Endothelial cell of umbilical vein (primary cell): ENCODE data around the gene CARD14. TPM values are rescaled to one million over a fixed set of nuclear protein-coding genes. Genes with fewer than 3 reads are reported as not detected.

Source experiments
- BruUV-seq: library from RNA; stranded (reverse); fragments of 400-500 nt; replicated peaks from 2 replicates; lab custom pipeline; 2021; lab: Mats Ljungman, UMichigan
- CTCF ChIA-PET: fragments of 300-600, 350-600 bp; sonication (Branson Sonifier 250); formaldehyde crosslinking; loops from one replicate; lab custom pipeline; 2021; ENCODE audit warnings: antibody characterized with exemption, inconsistent platforms; lab: Charles Lee
- POLR2A ChIA-PET: fragments of 300-600, 350-600 bp; sonication (Branson Sonifier 250); formaldehyde crosslinking; loops from one replicate; lab custom pipeline; 2021; ENCODE audit warnings: antibody characterized with exemption, inconsistent platforms; lab: Charles Lee
- DNase-seq: peaks from one replicate; pipeline ENCODE4 v3.0.0-alpha.2; 2011; ENCODE audit warnings: low read depth, low spot score
- FAIRE-seq: peaks from 2 replicates; lab custom pipeline; 2011; peaks lifted over from hg19 to GRCh38; lab: Jason Lieb, UNC
- H2AFZ ChIP-seq: 2 replicates; pipeline ENCODE4 v1.6.0; 2012; ENCODE audit warnings: low read depth, low read length, control low read depth, inconsistent platforms
- H3K27ac ChIP-seq: 2 replicates; pipeline ENCODE4 v1.5.1; 2011; ENCODE audit warnings: low read depth, mild to moderate bottlenecking, control low read depth, low read length, moderate library complexity; ENCODE audit not compliant: insufficient read depth
- H3K27me3 ChIP-seq, 2 experiments: 2 replicates each; pipeline versions ENCODE4 v1.6.0 to v1.6.1; 2011; ENCODE audit warnings: low read length in 2 of 2, mixed read lengths in 1 of 2; ENCODE audit not compliant: control insufficient read depth in 2 of 2, insufficient read depth in 2 of 2
- H3K36me3 ChIP-seq, 2 experiments: 2 replicates in 1 of 2; 3 replicates in 1 of 2; pipeline ENCODE4 v1.5.1; 2011; ENCODE audit warnings: low read length in 2 of 2, mild to moderate bottlenecking in 1 of 2, moderate library complexity in 1 of 2; ENCODE audit not compliant: control insufficient read depth in 2 of 2, insufficient read depth in 2 of 2; ENCODE audit errors: extremely low read depth in 1 of 2
- H3K4me1 ChIP-seq: 3 replicates; pipeline ENCODE4 v1.5.1; 2011; ENCODE audit warnings: mild to moderate bottlenecking, low read length; ENCODE audit not compliant: control insufficient read depth, insufficient read depth; ENCODE audit errors: extremely low read depth
- H3K4me2 ChIP-seq: 2 replicates; pipeline ENCODE4 v1.6.1; 2011; ENCODE audit warnings: low read length, control low read depth, mixed read lengths; ENCODE audit not compliant: insufficient read depth
- H3K4me3 ChIP-seq, 3 experiments: fragments of 200-600 bp in 1 of 3; sonication (generic), shearing (Covaris generic) in 1 of 3; replicated peaks in 1 of 3; 2 replicates each; pipeline ENCODE4 v1.5.1; 2011 to 2016; ENCODE audit warnings: control low read depth in 3 of 3, low read length in 3 of 3, mild to moderate bottlenecking in 2 of 3, inconsistent platforms in 1 of 3, low read depth in 1 of 3, moderate library complexity in 1 of 3; ENCODE audit not compliant: insufficient read depth in 1 of 3
- H3K79me2 ChIP-seq: 2 replicates; pipeline ENCODE4 v1.6.0; 2012; ENCODE audit warnings: low read length, inconsistent platforms; ENCODE audit not compliant: control insufficient read depth, insufficient read depth
- H3K9ac ChIP-seq: replicated peaks from 2 replicates; pipeline ENCODE3; 2011; ENCODE audit warnings: low read length, control low read depth; ENCODE audit not compliant: insufficient read depth; ENCODE audit errors: extremely low read depth
- H3K9me1 ChIP-seq: replicated peaks from 3 replicates; pipeline ENCODE4 v1.6.0; 2011; ENCODE audit warnings: mild to moderate bottlenecking, low read length; ENCODE audit not compliant: control insufficient read depth, insufficient read depth; ENCODE audit errors: extremely low read depth
- H3K9me3 ChIP-seq: replicated peaks from 2 replicates; pipeline ENCODE4 v1.5.1; 2012; ENCODE audit warnings: low read length, inconsistent platforms; ENCODE audit not compliant: control insufficient read depth, insufficient read depth
- H4K20me1 ChIP-seq: replicated peaks from 2 replicates; pipeline ENCODE3; 2011; ENCODE audit warnings: mild to moderate bottlenecking, low read length; ENCODE audit not compliant: control insufficient read depth, insufficient read depth; ENCODE audit errors: extremely low read depth
- CTCF ChIP-seq, 2 donors: IDR thresholded peaks; 1 replicate in 1 of 2; 2 replicates in 1 of 2; pipeline ENCODE4 v1.5.1; 2011; ENCODE audit warnings: low read length in 2 of 2, mild to moderate bottlenecking in 2 of 2, moderate library complexity in 2 of 2, control low read depth in 1 of 2, inconsistent platforms in 1 of 2, low read depth in 1 of 2; ENCODE audit not compliant: insufficient read depth in 1 of 2; ENCODE audit errors: extremely low read depth in 1 of 2
- EZH2 ChIP-seq: IDR thresholded peaks from 2 replicates; pipeline ENCODE4 v1.6.1; 2012; ENCODE audit warnings: borderline replicate concordance, low read depth, mild to moderate bottlenecking, moderate library complexity, low read length, inconsistent platforms; ENCODE audit not compliant: severe bottlenecking
- FOS ChIP-seq: IDR thresholded peaks from 2 replicates; pipeline ENCODE4 v1.6.1; 2011; ENCODE audit warnings: mild to moderate bottlenecking, low read length, moderate library complexity, borderline replicate concordance; ENCODE audit not compliant: insufficient read depth
- GATA2 ChIP-seq: IDR thresholded peaks from 2 replicates; pipeline ENCODE4 v1.7.0; 2011; ENCODE audit warnings: low read depth, mild to moderate bottlenecking, moderate library complexity, mixed read lengths, low read length; ENCODE audit not compliant: insufficient read length, insufficient read depth
- JUN ChIP-seq: IDR thresholded peaks from 2 replicates; pipeline ENCODE4 v1.6.1; 2011; ENCODE audit warnings: borderline replicate concordance, low read depth; ENCODE audit not compliant: insufficient read length, insufficient read depth
- MAX ChIP-seq: IDR thresholded peaks from 2 replicates; pipeline ENCODE4 v1.6.1; 2011; ENCODE audit not compliant: insufficient read depth, insufficient read length
- MYC ChIP-seq: IDR thresholded peaks from one replicate; pipeline ENCODE4 v1.6.1; 2011; ENCODE audit warnings: mild to moderate bottlenecking, low read depth, low read length
- POLR2A ChIP-seq: IDR thresholded peaks from 2 replicates; pipeline ENCODE4 v1.6.1; 2012; ENCODE audit warnings: low read depth, mild to moderate bottlenecking, control low read depth, low read length
- POLR2AphosphoS5 ChIP-seq: IDR thresholded peaks from 2 replicates; pipeline ENCODE4 v1.6.1; 2012; ENCODE audit warnings: low read depth, mild to moderate bottlenecking, control low read depth, low read length, moderate library complexity; ENCODE audit not compliant: insufficient read depth
- dilution Hi-C: fragments of 300-500 bp; cut with MboI; formaldehyde crosslinking; loops from one replicate; pipeline ENCODE4 v1.15.0; 2019; ENCODE audit warnings: low sequenced_read_pairs; ENCODE audit not compliant: extremely low pct_ligation_motif_present
- intact Hi-C: fragments of 100-400 bp; cut with micrococcal nuclease; formaldehyde crosslinking; loops from one replicate; pipeline ENCODE4 v1.10.0; 2022
- polyA plus RNA-seq, 4 experiments: library from polyadenylated mRNA; depleted of rRNA in 3 of 4; stranded (reverse) in 3 of 4; unstranded in 1 of 4; fragments of >200 nt; gene quantifications; 2 replicates each; pipeline versions ENCODE4 v1.2.1 to v1.2.3, GENCODE V29; 2011 to 2012; ENCODE audit warnings: missing spikeins in 1 of 4
- total RNA-seq: library from RNA; stranded (reverse); gene quantifications from 2 replicates; pipeline ENCODE4 v1.2.3, GENCODE V29; 2021

Gene CARD14
- total and polyA plus RNA-seq, 2 donors (not counting 3 experiments of a cell fraction or from before 2014, with no cell fraction given), result not detected

DNA sequence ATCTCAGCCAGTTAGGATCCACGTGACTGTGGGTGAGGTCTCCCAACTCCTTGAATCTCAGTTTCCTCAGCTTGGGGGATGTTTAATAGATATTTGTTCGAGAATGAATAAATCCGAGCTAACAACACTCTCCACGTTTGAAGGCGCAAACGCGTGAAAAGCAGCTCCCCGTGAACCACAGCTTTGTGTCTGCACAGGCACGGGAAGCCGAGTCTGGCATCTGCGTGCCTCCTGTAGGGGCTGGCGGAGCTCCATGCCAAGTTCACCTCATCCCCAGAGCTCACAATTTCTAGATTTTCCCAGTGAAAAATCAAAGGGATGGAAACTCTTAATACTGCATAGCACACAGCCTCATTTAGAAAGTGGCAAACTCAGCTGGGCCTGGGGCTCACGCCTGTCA is 36.0 kb downstream of the CARD14 start:
- DNase-seq, result no peak
- intact Hi-C loops (no loop called here), dilution Hi-C loops (no loop called here)
- Histone ChIP-seq H3K9ac (no peak overlapping the region), H2AFZ (no peak overlapping the region), H3K36me3 (peaks cover 8 to 20% of the 10 kb centered on the region in 2 experiments), H3K4me2 (no peak overlapping the region), H3K4me1 (no peaks in the 10 kb centered on the region), H3K27ac (no peak overlapping the region), H3K9me3 (no peaks in the 10 kb centered on the region), H4K20me1 (no peaks in the 10 kb centered on the region), H3K4me3 (no peak overlapping the region), H3K9me1 (no peaks in the 10 kb centered on the region), H3K79me2 (no peaks in the 10 kb centered on the region), H3K27me3 (no peaks in the 10 kb centered on the region)
- BruUV-seq, result no TSS peak
- no peak for FAIRE-seq
- ChIA-PET CTCF (interaction anchor here (1.3 to 3.4 kb wide), 4 partner anchors 9 to 155 kb away, joined by 3 to 32 read pairs (median 5); no protein-coding TSS in a partner anchor), POLR2A (no interaction called here)
- TF ChIP-seq POLR2AphosphoS5, result no peak
- TF ChIP-seq EZH2, result no peak
- TF ChIP-seq GATA2, result no peak
- TF ChIP-seq CTCF (IDR thresholded peaks at IDR 0.05; ENCODE audit: extremely low read depth in 1 of 2, insufficient read depth in 1 of 2, low read depth in 1 of 2, low read length in 2 of 2), result no peak
- no peak for TF ChIP-seq POLR2A
- no peak for TF ChIP-seq MYC
- TF ChIP-seq MAX, result no peak
- no peak for TF ChIP-seq JUN
- no peak for TF ChIP-seq FOS
